WTC11 (cell line): ENCODE results near the gene CAMTA1. TPM values are rescaled to one million over a fixed set of nuclear protein-coding genes. Genes with fewer than 3 reads are reported as not detected.

Experiments
- ATAC-seq: fragments of 200-7000 bp; cut with Tn5 transposase; 2 replicates; pipeline ENCODE4 v1.10.0; 2021; ENCODE audit warnings: mild to moderate bottlenecking, moderate library complexity
- CTCF ChIA-PET: fragments of 300-600 bp; sonication (Branson Sonifier 250); formaldehyde crosslinking; loops from one replicate; lab custom pipeline; 2021; ENCODE audit warnings: antibody characterized with exemption; lab: Charles Lee
- POLR2A ChIA-PET: fragments of 350-600 bp; sonication (Branson Sonifier 250); formaldehyde crosslinking; loops from one replicate; lab custom pipeline; 2021; ENCODE audit warnings: antibody characterized with exemption; lab: Charles Lee
- DNase-seq: peaks from one replicate; pipeline ENCODE4 v3.0.0; 2021; ENCODE audit warnings: low spot score
- H3K27ac Mint-ChIP-seq: 2 replicates; pipeline ENCODE4 v1.8.0; 2021; ENCODE audit warnings: mixed read lengths
- H3K27me3 Mint-ChIP-seq: 2 replicates; pipeline ENCODE4 v1.8.0; 2021; ENCODE audit warnings: low read depth, mild to moderate bottlenecking, moderate library complexity, mixed read lengths
- H3K36me3 Mint-ChIP-seq: 2 replicates; pipeline ENCODE4 v1.8.0; 2021; ENCODE audit warnings: mixed read lengths
- H3K4me1 Mint-ChIP-seq: 2 replicates; pipeline ENCODE4 v1.8.0; 2022; ENCODE audit warnings: mixed read lengths
- H3K4me3 Mint-ChIP-seq: 2 replicates; pipeline ENCODE4 v1.8.0; 2021; ENCODE audit warnings: mild to moderate bottlenecking, moderate library complexity, mixed read lengths
- H3K9me3 Mint-ChIP-seq: 2 replicates; pipeline ENCODE4 v1.8.0; 2021; ENCODE audit warnings: mixed read lengths
- CDX4 ChIP-seq: fragments of 250-450 bp; sonication (Bioruptor Pico); IDR thresholded peaks from 2 replicates; pipeline ENCODE4 v1.9.0; 2021; ENCODE audit warnings: moderate library complexity, mild to moderate bottlenecking, inconsistent platforms, borderline replicate concordance
- CREM ChIP-seq: sonication (generic); formaldehyde crosslinking; IDR thresholded peaks from 2 replicates; pipeline ENCODE4 v1.8.1; 2022; ENCODE audit warnings: mild to moderate bottlenecking, missing genetic modification reagents, moderate library complexity
- CTCF ChIP-seq: fragments of 200-600 bp; IDR thresholded peaks from 2 replicates; pipeline ENCODE4 v1.8.0; 2022; ENCODE audit warnings: antibody characterized with exemption
- ERG ChIP-seq: fragments of 250-450 bp; sonication (Bioruptor Pico); IDR thresholded peaks from 2 replicates; pipeline ENCODE4 v1.8.0; 2021; ENCODE audit warnings: mild to moderate bottlenecking
- MLX ChIP-seq: sonication (generic); formaldehyde crosslinking; IDR thresholded peaks from 2 replicates; pipeline ENCODE4 v1.8.1; 2023; ENCODE audit warnings: mild to moderate bottlenecking, missing genetic modification reagents, moderate library complexity
- MYBL2 ChIP-seq: sonication (generic); formaldehyde crosslinking; IDR thresholded peaks from 2 replicates; pipeline ENCODE4 v1.8.1; 2023; ENCODE audit warnings: mild to moderate bottlenecking, moderate library complexity, missing genetic modification reagents
- NR1H2 ChIP-seq: sonication (generic); formaldehyde crosslinking; IDR thresholded peaks from 2 replicates; pipeline ENCODE4 v1.9.0; 2021; ENCODE audit warnings: mild to moderate bottlenecking, moderate library complexity, missing genetic modification reagents
- SOX15 ChIP-seq: fragments of 250-450 bp; sonication (Bioruptor Pico); IDR thresholded peaks from 2 replicates; pipeline ENCODE4 v1.9.0; 2021; ENCODE audit warnings: mild to moderate bottlenecking
- STAT6 ChIP-seq: sonication (generic); formaldehyde crosslinking; conservative IDR thresholded peaks from 2 replicates; pipeline ENCODE4 v1.8.1; 2023; ENCODE audit warnings: mild to moderate bottlenecking, low read depth, missing genetic modification reagents, moderate library complexity
- USF2 ChIP-seq: sonication (generic); formaldehyde crosslinking; IDR thresholded peaks from 2 replicates; pipeline ENCODE4 v1.8.1; 2023; ENCODE audit warnings: mild to moderate bottlenecking, missing genetic modification reagents, moderate library complexity
- ZMAT4 ChIP-seq: fragments of 250-450 bp; sonication (Bioruptor Pico); IDR thresholded peaks from 2 replicates; pipeline ENCODE4 v1.9.0; 2021; ENCODE audit warnings: mild to moderate bottlenecking
- ZNF396 ChIP-seq: fragments of 250-450 bp; sonication (Bioruptor Pico); IDR thresholded peaks from 2 replicates; pipeline ENCODE4 v1.8.0; 2021; ENCODE audit warnings: mild to moderate bottlenecking, moderate library complexity, borderline replicate concordance
- ZNF416 ChIP-seq: fragments of 250-450 bp; sonication (Bioruptor Pico); IDR thresholded peaks from 2 replicates; pipeline ENCODE4 v1.9.0; 2021; ENCODE audit warnings: mild to moderate bottlenecking, inconsistent platforms
- ZNF425 ChIP-seq: fragments of 250-450 bp; sonication (Bioruptor Pico); conservative IDR thresholded peaks from 2 replicates; pipeline ENCODE4 v1.9.0; 2021; ENCODE audit warnings: mild to moderate bottlenecking
- total RNA-seq: library from RNA; stranded (reverse); gene quantifications from 3 replicates; pipeline ENCODE4 v1.2.3, GENCODE V29; 2021

Gene CAMTA1
- total RNA-seq, 1 experiment from 2014 or later: 86.4 TPM

- H3K27ac Mint-ChIP-seq: peak overlapping the region; percentile 61
- no peaks in the 10 kb centered on the region for H3K27me3 Mint-ChIP-seq
- no peak; the same call in 1 of the 2 replicates for ATAC-seq
- H3K9me3 Mint-ChIP-seq: no peaks in the 10 kb centered on the region
- TF ChIP-seq CREM (CRISPR knock-in tag): no peak
- TF ChIP-seq MYBL2 (CRISPR knock-in tag): 0 out of 2 replicates have a peak, but pooled peaks have one; percentile 22
- no peak for TF ChIP-seq SOX15
- no peak for TF ChIP-seq ZMAT4 (CRISPR knock-in tag)
- no peak for TF ChIP-seq USF2
- TF ChIP-seq NR1H2 (CRISPR knock-in tag): no peak
- no peak for TF ChIP-seq ZNF425 (CRISPR knock-in tag)
- TF ChIP-seq, all 79 proteins: peak for 1
- ChIA-PET POLR2A (no interaction called here), CTCF (no interaction called here)
- no peak overlapping the region for H3K4me3 Mint-ChIP-seq
- peaks cover 49% of the 10 kb centered on the region for H3K4me1 Mint-ChIP-seq
- no peak for DNase-seq
- no peaks in the 10 kb centered on the region for H3K36me3 Mint-ChIP-seq
These were observed 121.9 kb downstream of the CAMTA1 start for GRCh38 chr1:6907201-6907600.

- TF ChIP-seq CDX4 (CRISPR knock-in tag): no peak
- no peak for TF ChIP-seq ZNF416 (CRISPR knock-in tag)
- no peak for TF ChIP-seq ERG (CRISPR knock-in tag)
- TF ChIP-seq MLX: no peak
- TF ChIP-seq ZNF396 (CRISPR knock-in tag): no peak
- TF ChIP-seq STAT6 (CRISPR knock-in tag): no peak
- TF ChIP-seq CTCF: no peak
- CTCF ChIA-PET: no interaction called here
- POLR2A ChIA-PET: no interaction called here
- Mint-ChIP-seq H3K9me3 (no peaks in the 10 kb centered on the region), H3K4me3 (no peak overlapping the region), H3K36me3 (no peaks in the 10 kb centered on the region), H3K27ac (peak overlapping the region; percentile 67; the same call in 1 of the 2 replicates), H3K4me1 (peaks cover 56% of the 10 kb centered on the region), H3K27me3 (no peaks in the 10 kb centered on the region)
- DNase-seq (no peak), ATAC-seq (no peak)
These were observed 122.6 kb downstream of the CAMTA1 start for GRCh38 chr1:6907676-6908434.
